Loucy (cell line): Measurements from ENCODE around the gene ESAM.
A peak's percentile ranks its signal among the peaks of the same experiment; 100 is the strongest.

Source experiments
- H2AFZ ChIP-seq: fragments of 200-600 bp; sonication (generic); 2 replicates; pipeline ENCODE4 v1.6.0; 2016; ENCODE audit warnings: antibody characterized with exemption, mild to moderate bottlenecking, low read length, moderate library complexity
- H3F3A ChIP-seq: fragments of 200-600 bp; 2 replicates; pipeline ENCODE4 v1.6.0; 2016; ENCODE audit warnings: antibody characterized with exemption, low read depth, mild to moderate bottlenecking
- H3K27me3 ChIP-seq: fragments of 200-600 bp; sonication (generic); 2 replicates; pipeline ENCODE4 v1.6.1; 2014; ENCODE audit warnings: low read length, mild to moderate bottlenecking; ENCODE audit not compliant: insufficient read depth, poor library complexity, severe bottlenecking
- H3K36me3 ChIP-seq: fragments of 200-600 bp; sonication (generic); 2 replicates; pipeline ENCODE4 v1.6.1; 2016; ENCODE audit warnings: low read length; ENCODE audit not compliant: insufficient read depth
- H3K4me1 ChIP-seq: fragments of 200-600 bp; sonication (generic); 2 replicates; pipeline ENCODE4 v1.5.1; 2014; ENCODE audit warnings: low read length, mild to moderate bottlenecking; ENCODE audit not compliant: insufficient read depth, poor library complexity, severe bottlenecking
- H3K4me2 ChIP-seq: fragments of 200-600 bp; sonication (generic); 2 replicates; pipeline ENCODE4 v1.6.0; 2014; ENCODE audit warnings: antibody characterized with exemption, low read length, low read depth, mild to moderate bottlenecking; ENCODE audit not compliant: poor library complexity, severe bottlenecking
- H3K4me3 ChIP-seq: fragments of 200-600 bp; sonication (generic); 2 replicates; pipeline ENCODE4 v1.5.1; 2014; ENCODE audit warnings: low read length, mild to moderate bottlenecking, mixed read lengths; ENCODE audit not compliant: poor library complexity, severe bottlenecking
- H3K79me2 ChIP-seq: fragments of 200-600 bp; sonication (generic); 2 replicates; pipeline ENCODE4 v1.6.1; 2014; ENCODE audit warnings: low read length; ENCODE audit not compliant: insufficient read depth
- H3K9ac ChIP-seq: fragments of 200-600 bp; sonication (generic); 2 replicates; pipeline ENCODE4 v1.6.0; 2014; ENCODE audit warnings: mild to moderate bottlenecking, low read depth, low read length, moderate library complexity; ENCODE audit not compliant: poor library complexity, severe bottlenecking
- H3K9me2 ChIP-seq: fragments of 200-600 bp; sonication (generic); replicated peaks from 2 replicates; pipeline ENCODE4 v1.6.1; 2016; ENCODE audit warnings: low read depth, low read length, mixed read lengths
- H3K9me3 ChIP-seq: fragments of 200-600 bp; sonication (generic); 2 replicates; pipeline ENCODE4 v1.6.1; 2014; ENCODE audit warnings: mild to moderate bottlenecking, antibody characterized with exemption, low read length, low read depth; ENCODE audit not compliant: insufficient read depth
- H4K20me1 ChIP-seq: fragments of 200-600 bp; sonication (generic); 2 replicates; pipeline ENCODE4 v1.6.0; 2014; ENCODE audit warnings: antibody characterized with exemption, low read length, mild to moderate bottlenecking; ENCODE audit not compliant: insufficient read depth, poor library complexity, severe bottlenecking
- CTCF ChIP-seq: fragments of 200-600 bp; sonication (generic); conservative IDR thresholded peaks from 2 replicates; pipeline ENCODE4 v1.5.1; 2014; ENCODE audit warnings: mild to moderate bottlenecking, antibody characterized with exemption, low read length
- EZH2phosphoT487 ChIP-seq: fragments of 200-600 bp; IDR thresholded peaks from 2 replicates; pipeline ENCODE4 v1.6.1; 2018; ENCODE audit warnings: antibody characterized with exemption, mild to moderate bottlenecking, moderate library complexity, borderline replicate concordance

The ESAM gene

GRCh38 chr11:124783002-124783401 is 20.9 kb upstream of the ESAM start:
- no peak overlapping the region for H3K9ac ChIP-seq
- no peaks in the 10 kb centered on the region for H3K9me2 ChIP-seq
- no peaks in the 10 kb centered on the region for H3F3A ChIP-seq
- H3K4me1 ChIP-seq: no peaks in the 10 kb centered on the region
- no peaks in the 10 kb centered on the region for H3K36me3 ChIP-seq
- no peak overlapping the region for H3K4me3 ChIP-seq
- no peak overlapping the region for H2AFZ ChIP-seq
- H3K27me3 ChIP-seq: no peaks in the 10 kb centered on the region
- no peak overlapping the region for H3K4me2 ChIP-seq
- 0 out of 2 replicates have a peak, but pooled peaks cover under 1% of the 10 kb centered on the region for H3K79me2 ChIP-seq
- TF ChIP-seq CTCF (no peak), EZH2phosphoT487 (no peak)
- H4K20me1 ChIP-seq: no peaks in the 10 kb centered on the region
- H3K9me3 ChIP-seq: no peaks in the 10 kb centered on the region

- no peak for TF ChIP-seq CTCF
- TF ChIP-seq EZH2phosphoT487: no peak
- no peak overlapping the region for H3K4me2 ChIP-seq
- H3K9ac ChIP-seq: no peak overlapping the region
- no peak overlapping the region for H3K4me3 ChIP-seq
- no peaks in the 10 kb centered on the region for H3K9me2 ChIP-seq
- H3K79me2 ChIP-seq: no peaks in the 10 kb centered on the region
- H4K20me1 ChIP-seq: no peaks in the 10 kb centered on the region
- H3F3A ChIP-seq: no peaks in the 10 kb centered on the region
- no peaks in the 10 kb centered on the region for H3K36me3 ChIP-seq
- peaks cover 9% of the 10 kb centered on the region for H3K4me1 ChIP-seq
- H3K27me3 ChIP-seq: no peaks in the 10 kb centered on the region
- no peak overlapping the region for H2AFZ ChIP-seq
- H3K9me3 ChIP-seq: no peaks in the 10 kb centered on the region
Measured at GRCh38 chr11:124779568-124779967, 17.5 kb upstream of the ESAM start.

- Histone ChIP-seq H3K4me2 (no peak overlapping the region), H3F3A (no peaks in the 10 kb centered on the region), H3K9me2 (no peaks in the 10 kb centered on the region), H3K4me3 (no peak overlapping the region), H3K9me3 (no peaks in the 10 kb centered on the region), H3K79me2 (no peaks in the 10 kb centered on the region), H3K36me3 (no peaks in the 10 kb centered on the region; the same call in 1 of the 2 replicates), H3K27me3 (no peaks in the 10 kb centered on the region), H4K20me1 (no peaks in the 10 kb centered on the region), H3K9ac (no peak overlapping the region), H2AFZ (no peak overlapping the region), H3K4me1 (peaks cover 9% of the 10 kb centered on the region)
- peak; percentile 33 for TF ChIP-seq CTCF
- no peak for TF ChIP-seq EZH2phosphoT487
Measured at GRCh38 chr11:124778281-124778680, 16.2 kb upstream of the ESAM start.
